Esophagus squamous epithelium (tissue), 5 donors: ENCODE data around the gene CCDC28A. TPM values are rescaled to one million over a fixed set of nuclear protein-coding genes. Genes with fewer than 3 reads are reported as not detected.

Source experiments
- DNase-seq: peaks from one replicate; lab custom pipeline; 2025; lab: John Stamatoyannopoulos, UW
- H3K27ac ChIP-seq, 4 donors: fragments of 200-600 bp; sonication (generic); one replicate each; pipeline ENCODE4 v1.5.1; 2016 to 2019; ENCODE audit warnings: mild to moderate bottlenecking in 1 of 4
- H3K27me3 ChIP-seq, 4 donors: fragments of 200-600 bp; sonication (generic); 1 replicate in 3 of 4; 2 replicates in 1 of 4; pipeline versions ENCODE4 v1.5.1 to v1.6.0; 2017 to 2021; ENCODE audit warnings: antibody characterized with exemption in 1 of 4
- H3K36me3 ChIP-seq, 3 donors: fragments of 200-600 bp; sonication (generic); one replicate each; pipeline ENCODE4 v1.5.1; 2016 to 2019
- H3K4me1 ChIP-seq, 3 donors: fragments of 200-600 bp; sonication (generic); one replicate each; pipeline ENCODE4 v1.5.1; 2017 to 2019
- H3K4me3 ChIP-seq, 4 donors: fragments of 200-600 bp; sonication (generic); 1 replicate in 3 of 4; 2 replicates in 1 of 4; pipeline ENCODE4 v1.5.1; 2016 to 2019; ENCODE audit warnings: mild to moderate bottlenecking in 2 of 4, moderate library complexity in 1 of 4
- H3K9me3 ChIP-seq, 3 donors: fragments of 200-600 bp; sonication (generic); one replicate each; pipeline ENCODE4 v1.5.1; 2016 to 2019
- POLR2A ChIP-seq, 4 donors: fragments of 450-650 bp; IDR thresholded peaks; one replicate each; pipeline ENCODE4 v1.6.1; 2017; ENCODE audit warnings: antibody characterized with exemption in 4 of 4, mild to moderate bottlenecking in 4 of 4, moderate library complexity in 3 of 4
- WGBS, 2 donors: methylation state at CpG; one replicate each; pipeline ENCODE4 v1.1.5; 2018; 5-methylcytosine and 5-hydroxymethylcytosine counted together
- intact Hi-C: fragments of 100-400 bp; cut with DNase I; formaldehyde crosslinking; loops from one replicate; pipeline ENCODE4 v1.15.0; 2022
- total RNA-seq, 4 donors: library from RNA; depleted of rRNA; stranded (reverse); fragments of >200 nt; gene quantifications; one replicate each; pipeline ENCODE4 v1.1.0, GENCODE V29; 2016
- TF ChIP-seq, protein P1 (sequence below), 6 experiments: fragments of 450-650 bp in 4 of 6; fragments of 200-600 bp in 2 of 6; sonication (generic) in 2 of 6; IDR thresholded peaks; one replicate each; pipeline ENCODE4 v1.5.1; 2016 to 2019; ENCODE audit warnings: antibody characterized with exemption in 6 of 6, mild to moderate bottlenecking in 4 of 6, moderate library complexity in 4 of 6
- donor health status: DM: yes; HTN: yes; CAD: no.

The CCDC28A gene
- total RNA-seq, 4 donors from 2014 or later = 3.9 to 18.9 (median 9.5) TPM

DNA sequence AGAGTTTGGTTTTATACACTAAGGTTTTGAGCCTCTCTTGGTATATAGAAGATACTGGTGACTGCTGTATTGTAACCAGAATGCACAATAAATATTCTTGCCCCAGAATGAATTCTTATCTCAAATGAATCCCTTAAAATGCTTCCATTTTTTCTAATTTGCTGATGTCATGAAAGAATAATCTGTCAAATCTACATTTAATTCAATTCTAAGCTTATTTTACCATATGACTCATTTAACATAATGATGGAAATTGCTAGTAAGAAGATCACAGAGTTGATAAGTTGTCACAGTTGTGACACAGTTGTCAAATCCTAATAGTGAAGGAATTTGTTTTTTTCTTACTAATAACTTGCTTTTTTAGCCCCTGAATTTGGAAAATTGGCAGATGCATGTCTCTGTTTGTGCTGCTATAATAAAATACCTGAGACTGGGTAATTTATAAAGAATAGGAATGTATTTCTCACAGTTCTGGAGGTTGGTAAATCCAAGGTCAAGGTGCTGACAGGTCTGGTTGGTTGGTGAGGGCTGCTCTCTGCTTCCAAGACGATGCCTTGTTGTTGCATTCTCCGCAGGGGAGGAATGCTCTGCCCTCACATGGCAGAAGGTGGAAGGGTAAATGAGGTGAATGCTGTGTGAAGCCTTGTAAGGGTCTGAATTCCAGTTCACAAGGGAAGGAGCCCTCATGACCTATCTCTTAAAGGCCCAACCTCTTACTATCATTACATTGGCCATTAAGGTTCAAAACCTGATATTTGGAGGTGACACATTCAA, 27.0 kb downstream of the CCDC28A start:
- Histone ChIP-seq H3K9me3 (no peaks in the 10 kb centered on the region), H3K27ac (no peak overlapping the region), H3K36me3 (no peaks in the 10 kb centered on the region), H3K4me1 (peaks cover 0 to 25% (median 0%) of the 10 kb centered on the region in 3 donors), H3K27me3 (no peaks in the 10 kb centered on the region), H3K4me3 (no peak overlapping the region)
- no peak for TF ChIP-seq POLR2A (IDR thresholded peaks at IDR 0.05)
- TF ChIP-seq, protein P1, sequence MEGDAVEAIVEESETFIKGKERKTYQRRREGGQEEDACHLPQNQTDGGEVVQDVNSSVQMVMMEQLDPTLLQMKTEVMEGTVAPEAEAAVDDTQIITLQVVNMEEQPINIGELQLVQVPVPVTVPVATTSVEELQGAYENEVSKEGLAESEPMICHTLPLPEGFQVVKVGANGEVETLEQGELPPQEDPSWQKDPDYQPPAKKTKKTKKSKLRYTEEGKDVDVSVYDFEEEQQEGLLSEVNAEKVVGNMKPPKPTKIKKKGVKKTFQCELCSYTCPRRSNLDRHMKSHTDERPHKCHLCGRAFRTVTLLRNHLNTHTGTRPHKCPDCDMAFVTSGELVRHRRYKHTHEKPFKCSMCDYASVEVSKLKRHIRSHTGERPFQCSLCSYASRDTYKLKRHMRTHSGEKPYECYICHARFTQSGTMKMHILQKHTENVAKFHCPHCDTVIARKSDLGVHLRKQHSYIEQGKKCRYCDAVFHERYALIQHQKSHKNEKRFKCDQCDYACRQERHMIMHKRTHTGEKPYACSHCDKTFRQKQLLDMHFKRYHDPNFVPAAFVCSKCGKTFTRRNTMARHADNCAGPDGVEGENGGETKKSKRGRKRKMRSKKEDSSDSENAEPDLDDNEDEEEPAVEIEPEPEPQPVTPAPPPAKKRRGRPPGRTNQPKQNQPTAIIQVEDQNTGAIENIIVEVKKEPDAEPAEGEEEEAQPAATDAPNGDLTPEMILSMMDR (IDR thresholded peaks at IDR 0.05) = no peak
- intact Hi-C loops = no loop called here
- no peak for DNase-seq
- WGBS, 2 donors = 90 to 100% methylated on average over 2 of the region's 2 CpGs

DNA sequence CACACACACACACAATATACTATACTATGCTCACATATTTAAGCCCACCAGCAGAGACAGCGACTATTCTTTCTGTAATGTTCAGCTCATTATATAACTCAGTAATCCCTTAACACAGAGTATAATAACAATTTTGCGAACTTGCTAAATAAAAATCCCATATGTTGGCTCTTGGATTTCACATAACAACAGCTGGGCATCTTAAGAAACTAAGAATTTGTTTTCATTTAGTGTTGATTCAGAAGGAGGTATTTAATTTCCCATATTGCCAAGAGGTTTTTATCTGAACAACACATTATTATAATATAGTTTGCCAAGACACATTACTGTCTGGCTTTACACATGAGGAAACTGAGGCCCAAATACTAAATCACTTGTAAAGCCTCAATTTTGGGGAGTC, 29.8 kb downstream of the CCDC28A start:
- Histone ChIP-seq H3K9me3 (no peaks in the 10 kb centered on the region), H3K27ac (no peak overlapping the region), H3K27me3 (no peaks in the 10 kb centered on the region), H3K36me3 (no peaks in the 10 kb centered on the region), H3K4me1 (no peaks in the 10 kb centered on the region), H3K4me3 (no peak overlapping the region)
- intact Hi-C loops = no loop called here
- TF ChIP-seq, protein P1 (IDR thresholded peaks at IDR 0.05) = no peak
- TF ChIP-seq POLR2A (IDR thresholded peaks at IDR 0.05) = no peak
- no peak for DNase-seq
- 76% methylated on average over 2 of the region's 2 CpGs for WGBS, 2 donors

DNA sequence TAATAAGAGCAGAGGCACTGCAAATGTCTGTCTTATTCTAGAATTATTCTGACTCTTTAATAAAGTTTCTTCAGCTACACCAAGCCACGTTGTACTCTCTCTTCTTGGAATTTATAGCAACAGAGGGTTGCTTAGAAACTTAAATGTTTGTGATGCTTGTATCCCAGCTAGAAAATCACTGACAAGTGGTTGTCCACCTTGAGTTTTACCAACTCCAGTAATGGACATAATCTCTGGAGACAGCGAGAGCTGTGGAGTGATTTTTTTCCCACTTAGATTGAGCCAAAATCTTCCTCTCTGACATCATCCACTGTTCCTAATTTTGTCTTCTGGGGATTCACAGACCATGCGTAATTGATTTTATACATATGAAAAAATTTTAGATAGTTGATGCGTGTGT, 30.3 kb downstream of the CCDC28A start:
- no peak for DNase-seq
- intact Hi-C loops = no loop called here
- Histone ChIP-seq H3K27me3 (no peaks in the 10 kb centered on the region), H3K9me3 (no peaks in the 10 kb centered on the region), H3K4me3 (no peak overlapping the region), H3K27ac (no peak overlapping the region), H3K4me1 (no peaks in the 10 kb centered on the region), H3K36me3 (no peaks in the 10 kb centered on the region)
- WGBS, 2 donors = 57 to 66% methylated on average over 4 of the region's 4 CpGs
- no peak for TF ChIP-seq POLR2A (IDR thresholded peaks at IDR 0.05)
- TF ChIP-seq, protein P1 (IDR thresholded peaks at IDR 0.05) = no peak

DNA sequence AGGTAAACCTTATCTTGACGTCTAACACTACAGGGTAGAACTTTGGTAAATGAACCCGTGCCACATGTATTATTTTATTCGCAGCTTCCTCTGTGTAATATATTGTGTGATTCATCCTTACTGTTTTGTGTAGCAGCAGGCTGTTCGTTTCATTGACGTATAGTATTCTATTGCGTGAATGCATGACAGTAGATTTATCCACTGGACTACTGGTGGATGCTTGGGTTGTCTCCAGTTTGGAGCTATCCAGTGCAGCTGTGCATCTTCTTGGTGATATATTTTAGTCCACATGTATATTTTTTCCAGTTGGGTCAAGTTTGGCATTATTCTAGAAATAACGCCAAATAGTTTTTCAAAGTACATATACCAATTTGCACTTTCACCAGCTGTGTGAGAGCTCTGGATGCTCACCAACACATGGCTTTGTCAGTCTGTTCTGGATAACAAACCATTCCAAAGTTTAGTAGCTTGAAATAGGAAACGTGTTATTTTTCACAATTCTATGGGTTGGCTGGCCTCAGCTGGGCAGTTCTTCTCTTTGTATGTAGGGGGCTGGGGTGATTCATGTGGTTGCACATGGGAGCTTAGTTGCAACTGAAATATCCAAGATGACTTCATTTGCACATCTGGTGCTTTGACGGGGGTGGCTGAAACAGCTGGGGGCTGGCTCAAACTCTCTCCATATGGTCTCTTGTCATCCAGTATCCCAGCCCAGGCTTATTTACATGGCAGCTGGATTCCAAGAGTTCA, 31.6 kb downstream of the CCDC28A start:
- no peaks in the 10 kb centered on the region for H3K27me3 ChIP-seq
- H3K27ac ChIP-seq = no peak overlapping the region
- intact Hi-C loops = no loop called here
- WGBS, 2 donors = 80 to 82% methylated on average over 9 of the region's 9 CpGs
- no peaks in the 10 kb centered on the region for H3K9me3 ChIP-seq
- no peaks in the 10 kb centered on the region for H3K4me1 ChIP-seq
- no peak overlapping the region for H3K4me3 ChIP-seq
- no peaks in the 10 kb centered on the region for H3K36me3 ChIP-seq
- no peak for DNase-seq
- TF ChIP-seq POLR2A (IDR thresholded peaks at IDR 0.05) = no peak
- TF ChIP-seq, protein P1 (IDR thresholded peaks at IDR 0.05) = no peak

DNA sequence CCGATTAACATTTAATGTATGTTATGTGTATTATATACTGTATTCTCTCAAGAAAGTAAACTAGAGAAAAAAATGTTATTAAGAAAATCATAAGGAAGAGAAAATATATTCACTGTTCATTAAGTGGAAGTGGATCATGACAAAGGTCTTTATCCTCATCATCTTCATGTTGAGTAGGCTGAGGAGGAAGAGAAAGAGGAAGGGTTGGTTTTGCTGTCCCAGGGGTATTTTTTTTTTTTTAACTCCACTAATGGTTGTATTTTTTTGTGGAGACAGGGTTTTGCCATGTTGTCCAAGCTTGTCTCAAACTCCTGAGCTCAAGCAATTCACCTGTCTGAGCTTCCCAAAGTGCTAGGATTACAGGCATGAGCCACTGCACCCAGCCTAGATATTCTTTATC, 33.3 kb downstream of the CCDC28A start:
- WGBS, 2 donors = 78 to 91% methylated on average over 1 of the region's 1 CpG
- H3K9me3 ChIP-seq = no peaks in the 10 kb centered on the region
- no peak overlapping the region for H3K4me3 ChIP-seq
- no peak for DNase-seq
- TF ChIP-seq POLR2A (IDR thresholded peaks at IDR 0.05) = no peak
- H3K27ac ChIP-seq = no peak overlapping the region
- H3K27me3 ChIP-seq = no peaks in the 10 kb centered on the region
- no peaks in the 10 kb centered on the region for H3K4me1 ChIP-seq
- no peaks in the 10 kb centered on the region for H3K36me3 ChIP-seq
- intact Hi-C loops = no loop called here
